Amygdala (tissue), 56 donors: Measurements from ENCODE around the gene CLRN3.
A peak's percentile ranks its signal among the peaks of the same experiment; 100 is the strongest.

Experiments
- DNase-seq, 56 donors: peaks; one replicate each; lab custom pipeline; 2025; lab: John Stamatoyannopoulos, UW

CLRN3 gene

DNA sequence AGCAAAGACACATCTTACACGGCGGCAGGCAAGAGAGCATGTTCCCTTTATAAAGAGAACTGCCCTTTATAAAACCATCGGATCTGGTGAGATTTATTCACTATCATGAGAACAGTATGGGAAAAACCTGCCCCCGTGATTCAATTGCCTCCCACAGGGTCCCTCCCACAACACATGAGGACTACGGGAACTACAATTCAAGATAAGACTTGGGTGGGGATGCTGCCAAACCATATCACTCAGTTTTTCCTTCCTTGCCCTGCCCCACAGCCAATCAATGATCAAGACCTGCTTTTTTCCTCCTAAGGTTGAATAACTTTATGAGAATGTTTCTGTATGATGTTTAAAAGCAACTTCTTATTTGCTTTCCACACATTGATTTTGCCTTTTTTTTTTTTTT is 11.0 kb upstream of the CLRN3 start:
- no peak for DNase-seq

DNA sequence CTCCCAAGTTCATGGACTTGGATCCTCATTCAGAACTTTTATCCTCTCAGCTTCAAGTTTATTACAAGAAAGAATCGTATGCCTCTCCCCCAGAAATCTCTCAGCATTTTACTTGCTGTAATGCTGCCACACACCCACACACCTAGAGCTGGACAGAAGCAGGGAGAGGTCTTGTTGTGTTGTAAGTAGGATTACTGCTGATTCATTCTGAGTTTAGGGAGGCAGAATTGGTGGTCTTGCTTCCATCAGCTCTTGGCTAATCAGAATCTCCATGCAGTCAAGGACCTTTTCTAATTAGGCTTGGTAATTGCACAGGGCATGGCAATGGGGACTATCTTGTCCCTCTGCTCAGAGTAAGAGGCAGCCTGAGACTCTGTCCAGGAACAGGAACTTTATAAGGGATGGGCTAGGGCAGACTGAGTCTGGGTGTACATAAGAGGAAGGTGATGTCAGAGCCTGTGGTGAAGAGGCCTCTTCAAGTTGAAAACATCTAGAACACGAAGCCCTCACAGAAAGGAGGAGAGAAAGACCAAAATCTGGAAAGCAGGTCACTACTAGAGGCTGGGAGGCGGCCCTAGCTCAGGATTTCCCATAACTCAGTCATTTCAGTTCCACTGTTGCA is 7.1 kb upstream of the CLRN3 start:
- DNase-seq = peak in 1 of 56 donors; percentile 16

DNA sequence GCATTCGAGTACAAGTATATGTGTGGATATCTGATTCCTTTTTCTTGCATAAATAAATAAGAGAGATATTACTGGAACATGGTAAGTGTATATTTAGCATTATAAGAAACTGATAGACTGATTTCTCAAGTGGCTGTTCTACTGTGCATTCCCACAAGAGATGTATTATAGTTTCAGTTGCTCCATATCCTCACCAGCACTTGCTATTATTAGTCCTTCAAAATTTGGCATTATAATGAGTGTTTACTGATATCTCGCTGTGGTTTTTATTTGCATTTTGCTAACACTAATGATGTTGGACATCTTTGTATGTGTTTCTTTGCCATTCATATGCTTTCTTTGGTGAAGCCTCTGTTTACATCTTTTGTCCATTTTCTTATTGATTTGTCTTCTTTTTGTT is 4.4 kb upstream of the CLRN3 start:
- DNase-seq = no peak

DNA sequence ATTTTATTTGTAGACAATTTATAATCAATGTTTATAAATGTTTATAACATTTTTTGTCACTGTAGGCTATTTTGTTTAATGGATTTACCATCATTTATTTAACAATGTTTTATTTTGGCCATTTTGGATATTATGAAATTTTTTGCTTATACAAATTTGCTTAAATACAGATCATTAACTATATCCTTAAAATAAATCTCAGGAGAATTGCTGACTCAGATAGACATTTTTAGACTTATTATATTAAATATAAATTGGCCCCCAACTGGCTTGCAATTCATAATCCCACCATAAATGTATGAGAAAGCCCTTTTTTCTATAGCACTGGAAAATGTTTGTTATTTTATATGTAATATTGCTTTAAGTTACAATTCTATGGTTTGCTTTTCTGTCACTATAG is 3.8 kb upstream of the CLRN3 start:
- DNase-seq = no peak

DNA sequence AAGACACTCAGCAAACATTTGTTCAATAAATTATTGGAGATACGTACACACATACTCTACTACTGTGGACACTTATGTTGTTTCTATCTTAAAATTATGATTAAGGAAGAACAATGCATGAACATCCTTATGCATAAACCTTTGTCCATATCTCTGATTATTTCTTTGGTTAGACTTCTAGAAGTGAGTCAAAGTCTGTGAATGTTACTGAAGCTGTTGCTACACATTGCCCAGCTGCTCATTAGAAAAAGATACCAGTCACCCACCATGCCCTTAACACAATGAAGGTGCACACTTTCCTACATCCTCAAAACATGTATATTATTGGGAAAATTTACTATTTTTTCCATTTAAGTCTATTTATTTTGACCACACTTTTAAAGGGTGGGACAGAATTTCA is 1.4 kb upstream of the CLRN3 start:
- DNase-seq = no peak

DNA sequence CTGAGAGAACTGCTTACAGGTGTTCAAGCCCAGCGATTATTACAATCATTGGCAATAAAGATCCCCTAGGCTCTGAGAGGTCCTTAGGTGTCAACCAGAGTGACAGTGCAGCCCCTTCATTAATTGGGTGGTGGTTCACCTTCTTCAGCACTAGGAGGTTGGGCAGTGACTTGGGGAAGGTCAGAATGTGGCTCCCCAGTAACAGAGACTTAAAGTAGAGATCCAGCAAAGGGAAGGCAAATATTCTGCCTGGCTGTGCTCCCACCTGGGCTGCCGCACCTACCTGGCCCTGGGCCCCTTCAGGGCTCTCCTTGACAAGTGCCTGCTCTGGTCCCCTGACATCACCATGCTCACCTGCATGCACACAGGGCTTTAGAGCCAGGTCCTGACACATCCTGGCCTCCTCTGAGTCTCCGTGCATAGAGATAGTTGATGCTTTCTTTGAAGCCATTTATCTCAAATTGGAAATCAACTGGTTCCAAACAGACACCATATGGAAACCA is 1.9 kb downstream of the CLRN3 start:
- DNase-seq = no peak

DNA sequence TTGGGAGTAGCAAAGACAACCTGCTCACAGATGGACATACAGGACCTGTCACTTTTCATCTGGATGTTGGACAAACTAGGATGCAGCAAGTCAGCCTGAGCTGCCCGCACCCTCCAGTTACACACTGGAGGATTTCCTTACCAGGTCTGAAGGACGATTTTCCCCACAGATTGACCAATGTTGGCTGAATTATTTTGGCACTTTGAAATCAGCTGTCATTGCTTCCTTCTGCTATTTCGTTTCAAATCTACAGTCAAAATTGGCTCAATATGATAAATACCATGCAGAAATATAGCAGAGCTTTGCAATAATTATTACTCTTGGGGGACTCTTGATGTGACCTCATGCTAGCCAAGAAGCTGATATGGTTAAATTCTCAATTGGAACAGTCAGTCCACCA is 2.5 kb downstream of the CLRN3 start:
- no peak for DNase-seq

DNA sequence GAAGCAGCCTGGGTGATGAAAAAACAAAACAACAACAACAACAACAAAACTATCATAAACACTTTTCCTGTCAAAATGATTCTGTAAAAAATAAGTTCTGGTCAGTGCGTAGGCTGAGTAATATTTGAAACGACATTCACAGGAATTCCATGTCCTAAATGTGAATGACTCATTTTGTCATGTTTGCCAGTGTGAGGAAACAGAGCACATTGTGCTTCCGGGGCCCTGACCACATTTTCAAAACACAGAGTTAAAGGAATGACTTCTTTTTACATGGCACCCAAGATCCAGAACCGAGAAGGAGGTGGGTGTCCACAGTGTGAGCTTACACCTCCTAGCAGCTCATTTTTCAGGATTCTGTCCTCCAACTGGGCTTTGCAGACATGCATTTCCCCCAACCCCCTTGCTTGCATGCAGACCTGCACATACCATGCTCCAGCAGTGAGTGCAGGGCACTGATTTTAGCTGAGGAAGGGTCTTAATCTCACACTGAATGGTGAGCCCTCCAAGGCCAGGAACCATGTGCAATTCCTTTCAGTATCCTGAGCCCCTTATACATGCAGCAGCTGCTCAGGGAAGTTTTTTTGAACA is 3.0 kb downstream of the CLRN3 start:
- DNase-seq = no peak

DNA sequence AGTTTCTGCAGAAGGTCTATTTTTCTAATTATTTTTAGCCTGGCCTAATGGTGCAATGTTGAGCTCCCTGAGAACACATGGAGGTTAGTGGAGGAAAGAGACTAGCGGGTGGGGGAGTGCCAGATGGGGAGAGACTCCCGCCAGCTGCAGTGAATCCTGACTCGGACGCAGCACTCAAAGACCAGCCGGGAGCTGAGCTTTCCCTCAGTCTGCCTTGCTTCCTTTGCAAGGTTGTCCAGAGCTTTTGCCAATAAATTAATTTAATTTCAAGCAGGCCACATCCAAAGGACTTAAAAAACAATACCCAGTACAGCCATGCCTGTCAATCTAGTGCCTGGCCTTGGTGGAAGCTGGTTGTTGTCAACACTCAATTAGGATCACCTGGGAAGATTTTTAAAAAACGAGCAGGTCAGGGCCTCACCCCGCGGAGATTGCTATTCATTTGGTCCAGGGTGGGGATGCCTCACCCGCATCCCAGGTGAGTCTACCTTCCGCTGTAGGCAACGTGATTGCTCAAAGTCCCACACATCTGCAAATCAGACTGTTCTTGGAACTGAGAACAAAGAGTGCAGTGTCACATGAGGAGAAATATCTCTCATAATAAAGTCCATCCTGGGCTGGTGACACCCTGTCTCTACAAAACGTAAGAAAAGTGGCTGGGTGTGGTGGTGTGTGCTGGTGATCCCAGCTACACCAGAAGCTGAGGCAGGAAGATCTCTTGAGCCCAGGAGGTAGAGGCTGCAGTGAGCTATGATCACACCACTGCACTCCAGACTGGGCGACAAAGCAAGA is 4.0 kb downstream of the CLRN3 start:
- no peak for DNase-seq

DNA sequence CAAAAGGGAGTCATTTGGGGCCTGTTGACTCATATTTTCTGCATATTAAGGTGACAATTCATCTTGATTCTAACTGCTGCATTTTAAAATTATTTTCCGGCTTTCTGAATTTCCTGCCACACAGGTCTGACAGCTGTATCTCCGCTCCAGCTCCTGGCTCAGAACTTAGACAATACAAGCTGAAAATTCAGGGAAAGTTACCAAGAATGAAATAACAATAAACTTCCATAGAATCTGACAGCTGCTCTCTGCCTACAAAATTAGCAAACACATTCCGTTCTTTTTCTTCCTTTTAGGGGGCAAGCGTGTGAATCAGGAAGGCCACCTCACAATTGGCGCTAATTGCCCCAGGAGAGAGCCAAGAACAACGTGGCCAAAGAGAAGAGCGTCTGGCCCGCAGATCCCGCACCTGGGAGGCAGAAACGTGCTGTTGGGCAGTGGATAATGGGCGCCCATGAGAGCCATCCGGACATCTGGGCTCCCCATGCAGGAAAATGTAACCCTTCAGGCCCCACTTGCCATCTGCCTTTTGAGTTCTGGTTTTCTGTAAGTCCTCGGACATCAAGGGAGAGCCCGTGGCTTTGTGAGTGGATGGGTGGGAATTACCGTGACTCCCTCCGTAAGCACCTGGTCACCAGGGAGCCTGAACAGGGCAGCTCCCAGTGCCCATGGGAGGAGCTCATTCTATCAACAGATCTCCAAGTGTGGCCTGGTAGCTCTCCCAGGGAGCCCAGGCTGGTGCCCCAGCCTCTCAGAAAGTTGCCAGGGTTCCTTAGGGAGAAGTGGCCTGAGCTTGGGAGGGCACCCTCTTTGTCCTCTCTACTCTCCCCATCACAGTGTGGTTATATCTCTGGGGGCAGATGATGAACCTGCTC is 5.0 kb downstream of the CLRN3 start:
- DNase-seq = no peak

DNA sequence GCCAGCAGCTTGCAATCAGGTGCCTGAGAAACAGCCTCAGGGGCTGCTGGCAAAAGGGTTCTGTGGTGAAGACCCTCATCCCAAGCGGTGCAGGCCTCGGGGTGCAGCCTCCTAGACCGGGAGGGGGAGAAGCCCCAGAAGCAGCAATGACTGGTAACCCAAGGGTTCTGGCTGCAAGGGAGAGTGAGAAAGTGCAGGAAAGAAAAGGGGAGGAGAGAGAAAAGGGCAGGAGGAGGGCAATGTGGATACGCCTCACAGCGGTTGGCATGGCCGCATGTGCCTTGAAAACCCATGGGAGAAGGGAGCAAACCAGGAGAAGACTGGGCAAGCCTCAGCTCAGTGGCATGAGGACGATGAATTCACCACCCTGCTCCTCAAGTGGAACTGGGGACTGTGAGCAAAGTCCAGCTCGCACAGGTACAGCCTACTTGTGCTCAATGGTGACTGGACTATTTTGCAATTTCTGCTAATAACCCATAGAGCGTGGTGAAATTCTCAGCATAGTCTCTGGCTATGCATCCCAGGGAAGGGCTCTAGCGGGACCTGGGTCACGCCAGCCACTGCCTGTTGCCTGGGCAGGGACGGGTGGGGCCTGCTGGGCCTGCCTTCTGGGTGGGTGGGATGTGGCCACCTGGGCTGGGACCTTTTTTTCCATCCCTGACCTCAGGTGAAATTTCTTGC is 6.2 kb downstream of the CLRN3 start:
- DNase-seq = no peak

DNA sequence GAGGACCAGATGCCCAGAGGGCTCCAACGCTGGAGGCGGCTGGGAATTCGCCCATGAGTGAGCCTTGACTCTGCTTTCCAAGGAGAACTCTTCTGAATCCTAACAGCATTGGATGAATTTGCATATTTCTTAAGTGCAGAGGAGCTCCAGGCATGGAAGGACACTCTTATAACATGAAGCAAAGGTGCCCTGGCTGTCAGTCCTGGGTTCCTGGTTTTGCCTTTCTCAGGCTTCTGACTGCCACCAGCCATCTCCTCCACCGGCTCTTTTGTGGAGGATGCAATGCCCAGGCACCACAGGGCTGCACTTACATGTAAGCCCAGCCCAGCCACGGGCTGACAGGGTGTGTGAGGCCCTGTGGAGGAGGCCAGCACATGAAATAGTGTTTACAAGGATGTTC is 8.2 kb downstream of the CLRN3 start:
- no peak for DNase-seq

DNA sequence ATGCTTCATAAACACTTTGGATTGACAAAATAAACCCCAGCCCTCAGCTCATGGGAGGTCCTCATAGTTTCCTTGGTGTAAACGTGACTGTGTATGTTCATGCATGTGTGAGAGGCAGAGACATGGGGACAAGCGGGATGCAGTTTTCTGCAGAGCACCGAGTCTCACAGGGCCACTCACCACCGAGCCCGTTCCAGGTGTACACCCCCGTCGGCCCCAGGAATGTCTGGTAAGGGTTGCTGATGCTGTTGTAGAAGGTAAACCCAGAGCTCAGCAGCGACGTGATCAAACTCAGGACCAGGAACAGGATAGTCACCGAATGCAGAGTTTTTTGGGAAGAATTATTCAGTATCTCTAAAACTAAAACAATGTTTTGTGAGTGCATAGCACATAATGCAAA is 9.2 kb downstream of the CLRN3 start:
- DNase-seq = no peak

DNA sequence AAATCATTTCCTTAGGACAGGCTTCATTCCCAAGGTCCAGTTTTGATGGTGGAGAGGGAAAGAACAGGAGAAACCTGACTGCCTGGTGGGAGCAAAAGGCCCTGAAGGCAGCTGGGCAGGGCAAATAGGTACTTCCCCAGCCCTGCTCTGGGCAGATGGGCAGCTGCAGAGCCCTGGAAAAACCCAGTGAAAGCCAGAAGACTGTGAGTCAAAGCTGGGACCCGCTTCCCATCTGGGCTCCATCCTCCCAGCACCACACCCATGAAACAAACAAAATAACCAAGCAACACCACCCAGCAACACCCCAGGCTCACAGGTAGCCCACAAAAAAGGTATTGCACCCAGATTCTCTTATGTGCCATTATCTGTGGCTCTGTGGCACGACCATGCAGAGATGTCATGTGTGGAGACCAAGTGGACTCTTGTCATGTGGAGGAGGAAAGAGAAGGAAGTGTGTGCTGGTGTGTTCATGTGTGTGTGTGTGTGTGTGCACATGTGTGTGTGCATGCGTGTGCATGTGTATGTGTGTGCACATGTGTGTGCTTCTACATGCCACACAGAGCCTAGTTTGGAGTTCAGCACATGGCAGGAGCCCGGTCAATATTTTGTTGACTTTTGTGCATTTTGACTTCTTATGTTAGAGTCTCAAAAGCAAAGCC is 9.8 kb downstream of the CLRN3 start:
- DNase-seq = no peak

DNA sequence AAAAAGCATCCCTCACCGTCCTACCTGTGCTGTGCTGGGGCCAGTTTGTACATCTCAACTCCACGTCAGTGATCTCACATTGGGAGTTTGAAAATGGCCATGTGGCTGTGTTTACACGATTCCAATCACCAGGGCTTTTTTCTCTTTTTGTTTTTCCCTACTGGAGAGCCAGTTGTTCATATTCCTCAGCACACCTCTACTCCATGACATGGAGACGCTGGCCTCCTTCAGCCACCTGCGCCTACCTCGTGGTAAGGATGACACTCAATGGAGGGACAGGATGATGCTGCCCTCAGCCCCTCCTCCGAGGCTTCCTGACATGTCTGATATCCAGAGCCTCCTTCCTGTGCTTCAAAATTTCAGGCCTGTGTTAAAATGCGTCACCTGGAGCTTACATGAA is 10.3 kb downstream of the CLRN3 start:
- no peak for DNase-seq

DNA sequence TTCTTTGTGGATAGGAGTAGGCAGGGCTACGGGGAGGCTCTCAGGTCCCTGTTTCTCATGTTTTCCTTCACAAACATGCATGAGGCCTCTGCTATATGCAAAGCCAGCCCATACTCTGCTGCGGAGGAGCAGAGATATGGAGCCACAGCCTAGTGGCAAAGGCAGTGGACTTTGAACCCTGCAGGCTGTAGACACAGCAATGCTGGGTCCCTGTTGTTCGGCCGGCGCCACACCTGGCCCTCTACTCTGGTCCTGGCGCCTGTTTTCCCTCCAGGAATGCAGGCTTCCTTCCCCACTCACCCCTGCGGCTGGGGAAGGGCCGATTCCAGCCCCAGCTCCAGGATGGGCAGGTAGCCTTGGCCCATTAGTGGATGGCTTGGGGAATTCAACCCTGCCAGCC is 11.5 kb downstream of the CLRN3 start:
- no peak for DNase-seq

DNA sequence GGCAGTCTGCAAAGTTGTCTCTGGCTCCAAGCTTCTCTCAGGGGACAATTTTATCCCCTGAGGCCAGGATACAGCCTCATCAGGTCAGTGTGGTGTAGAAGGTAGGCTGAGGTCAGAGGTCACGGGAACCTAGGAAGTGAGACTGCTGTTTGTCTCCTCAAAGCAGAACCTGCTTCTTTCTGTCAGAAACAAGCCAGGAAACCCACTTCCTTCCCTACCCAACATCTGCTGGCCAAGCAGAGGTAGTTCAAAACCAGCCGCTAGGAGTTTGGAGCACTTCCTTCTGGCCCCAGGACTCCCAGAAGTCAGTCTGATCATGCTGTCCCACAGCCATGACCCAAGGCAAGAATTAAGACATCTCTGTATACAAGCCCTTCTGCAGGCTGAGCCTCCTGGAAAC is 12.2 kb downstream of the CLRN3 start:
- peak in 8 of 56 donors; percentile 9 to 59 (median 38) for DNase-seq

DNA sequence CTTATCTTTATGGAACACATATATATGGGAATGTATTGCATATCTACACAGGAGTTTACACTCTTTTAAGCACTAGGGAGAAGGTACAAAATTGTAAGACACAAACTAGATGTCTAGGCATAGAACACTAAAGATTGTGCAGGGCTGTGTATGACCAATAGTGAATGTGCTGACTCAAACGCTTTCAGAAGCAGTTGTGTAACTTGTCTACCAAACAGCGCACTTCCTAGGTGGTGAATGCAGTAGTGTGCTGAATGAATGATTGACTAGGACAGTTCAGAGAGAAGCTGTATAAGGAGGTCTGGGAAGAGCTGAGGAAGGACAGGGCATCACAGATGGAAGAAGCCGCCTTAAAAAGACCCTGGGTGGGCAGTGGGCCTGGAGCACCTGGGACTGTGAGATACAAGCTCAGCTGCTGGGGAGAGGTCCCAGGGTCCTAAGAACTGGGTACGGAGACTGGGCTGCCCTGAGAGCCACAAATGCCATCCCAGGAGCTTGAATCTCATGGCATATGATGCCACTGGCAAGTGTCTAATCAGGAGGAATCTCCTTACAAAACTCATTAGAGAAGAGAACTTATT is 14.2 kb downstream of the CLRN3 start:
- peak in 1 of 56 donors; percentile 38 for DNase-seq

DNA sequence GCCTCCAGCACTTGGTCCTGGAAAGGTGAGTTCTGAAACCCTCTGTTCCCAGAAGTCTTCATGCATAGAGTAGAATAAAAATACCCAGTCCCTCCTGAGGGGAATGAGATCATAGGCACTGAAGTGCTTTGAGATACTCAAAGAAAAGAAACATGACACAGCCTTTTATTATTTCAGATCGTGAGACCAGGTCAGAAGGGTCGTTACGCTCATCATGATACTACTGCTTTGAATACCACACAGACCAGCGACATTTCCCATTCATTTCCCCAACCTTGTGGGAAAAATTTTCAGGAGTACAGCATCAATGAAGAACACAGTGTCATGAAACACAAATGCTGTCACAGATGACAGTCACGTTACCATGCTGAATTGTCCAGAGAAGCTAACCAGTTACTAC is 15.0 kb downstream of the CLRN3 start:
- no peak for DNase-seq
